Endothelial cell of umbilical vein (primary cell): Measurements from ENCODE around the gene DEPDC5. TPM values are rescaled to one million over a fixed set of nuclear protein-coding genes. Genes with fewer than 3 reads are reported as not detected.

ENCODE experiments used
- BruUV-seq: library from RNA; stranded (reverse); fragments of 400-500 nt; replicated peaks from 2 replicates; lab custom pipeline; 2021; lab: Mats Ljungman, UMichigan
- CTCF ChIA-PET: fragments of 300-600, 350-600 bp; sonication (Branson Sonifier 250); formaldehyde crosslinking; loops from one replicate; lab custom pipeline; 2021; ENCODE audit warnings: antibody characterized with exemption, inconsistent platforms; lab: Charles Lee
- POLR2A ChIA-PET: fragments of 300-600, 350-600 bp; sonication (Branson Sonifier 250); formaldehyde crosslinking; loops from one replicate; lab custom pipeline; 2021; ENCODE audit warnings: antibody characterized with exemption, inconsistent platforms; lab: Charles Lee
- DNase-seq: peaks from one replicate; pipeline ENCODE4 v3.0.0-alpha.2; 2011; ENCODE audit warnings: low read depth, low spot score
- FAIRE-seq: peaks from 2 replicates; lab custom pipeline; 2011; peaks lifted over from hg19 to GRCh38; lab: Jason Lieb, UNC
- H2AFZ ChIP-seq: 2 replicates; pipeline ENCODE4 v1.6.0; 2012; ENCODE audit warnings: low read depth, low read length, control low read depth, inconsistent platforms
- H3K27ac ChIP-seq: 2 replicates; pipeline ENCODE4 v1.5.1; 2011; ENCODE audit warnings: low read depth, mild to moderate bottlenecking, control low read depth, low read length, moderate library complexity; ENCODE audit not compliant: insufficient read depth
- H3K27me3 ChIP-seq, 2 experiments: 2 replicates each; pipeline versions ENCODE4 v1.6.0 to v1.6.1; 2011; ENCODE audit warnings: low read length in 2 of 2, mixed read lengths in 1 of 2; ENCODE audit not compliant: control insufficient read depth in 2 of 2, insufficient read depth in 2 of 2
- H3K36me3 ChIP-seq, 2 experiments: 2 replicates in 1 of 2; 3 replicates in 1 of 2; pipeline ENCODE4 v1.5.1; 2011; ENCODE audit warnings: low read length in 2 of 2, mild to moderate bottlenecking in 1 of 2, moderate library complexity in 1 of 2; ENCODE audit not compliant: control insufficient read depth in 2 of 2, insufficient read depth in 2 of 2; ENCODE audit errors: extremely low read depth in 1 of 2
- H3K4me1 ChIP-seq: 3 replicates; pipeline ENCODE4 v1.5.1; 2011; ENCODE audit warnings: mild to moderate bottlenecking, low read length; ENCODE audit not compliant: control insufficient read depth, insufficient read depth; ENCODE audit errors: extremely low read depth
- H3K4me2 ChIP-seq: 2 replicates; pipeline ENCODE4 v1.6.1; 2011; ENCODE audit warnings: low read length, control low read depth, mixed read lengths; ENCODE audit not compliant: insufficient read depth
- H3K4me3 ChIP-seq, 3 experiments: fragments of 200-600 bp in 1 of 3; sonication (generic), shearing (Covaris generic) in 1 of 3; replicated peaks in 1 of 3; 2 replicates each; pipeline ENCODE4 v1.5.1; 2011 to 2016; ENCODE audit warnings: control low read depth in 3 of 3, low read length in 3 of 3, mild to moderate bottlenecking in 2 of 3, inconsistent platforms in 1 of 3, low read depth in 1 of 3, moderate library complexity in 1 of 3; ENCODE audit not compliant: insufficient read depth in 1 of 3
- H3K79me2 ChIP-seq: 2 replicates; pipeline ENCODE4 v1.6.0; 2012; ENCODE audit warnings: low read length, inconsistent platforms; ENCODE audit not compliant: control insufficient read depth, insufficient read depth
- H3K9ac ChIP-seq: replicated peaks from 2 replicates; pipeline ENCODE3; 2011; ENCODE audit warnings: low read length, control low read depth; ENCODE audit not compliant: insufficient read depth; ENCODE audit errors: extremely low read depth
- H3K9me1 ChIP-seq: replicated peaks from 3 replicates; pipeline ENCODE4 v1.6.0; 2011; ENCODE audit warnings: mild to moderate bottlenecking, low read length; ENCODE audit not compliant: control insufficient read depth, insufficient read depth; ENCODE audit errors: extremely low read depth
- H3K9me3 ChIP-seq: replicated peaks from 2 replicates; pipeline ENCODE4 v1.5.1; 2012; ENCODE audit warnings: low read length, inconsistent platforms; ENCODE audit not compliant: control insufficient read depth, insufficient read depth
- H4K20me1 ChIP-seq: replicated peaks from 2 replicates; pipeline ENCODE3; 2011; ENCODE audit warnings: mild to moderate bottlenecking, low read length; ENCODE audit not compliant: control insufficient read depth, insufficient read depth; ENCODE audit errors: extremely low read depth
- EZH2 ChIP-seq: IDR thresholded peaks from 2 replicates; pipeline ENCODE4 v1.6.1; 2012; ENCODE audit warnings: borderline replicate concordance, low read depth, mild to moderate bottlenecking, moderate library complexity, low read length, inconsistent platforms; ENCODE audit not compliant: severe bottlenecking
- FOS ChIP-seq: IDR thresholded peaks from 2 replicates; pipeline ENCODE4 v1.6.1; 2011; ENCODE audit warnings: mild to moderate bottlenecking, low read length, moderate library complexity, borderline replicate concordance; ENCODE audit not compliant: insufficient read depth
- GATA2 ChIP-seq: IDR thresholded peaks from 2 replicates; pipeline ENCODE4 v1.7.0; 2011; ENCODE audit warnings: low read depth, mild to moderate bottlenecking, moderate library complexity, mixed read lengths, low read length; ENCODE audit not compliant: insufficient read length, insufficient read depth
- JUN ChIP-seq: IDR thresholded peaks from 2 replicates; pipeline ENCODE4 v1.6.1; 2011; ENCODE audit warnings: borderline replicate concordance, low read depth; ENCODE audit not compliant: insufficient read length, insufficient read depth
- MYC ChIP-seq: IDR thresholded peaks from one replicate; pipeline ENCODE4 v1.6.1; 2011; ENCODE audit warnings: mild to moderate bottlenecking, low read depth, low read length
- POLR2A ChIP-seq: IDR thresholded peaks from 2 replicates; pipeline ENCODE4 v1.6.1; 2012; ENCODE audit warnings: low read depth, mild to moderate bottlenecking, control low read depth, low read length
- POLR2AphosphoS5 ChIP-seq: IDR thresholded peaks from 2 replicates; pipeline ENCODE4 v1.6.1; 2012; ENCODE audit warnings: low read depth, mild to moderate bottlenecking, control low read depth, low read length, moderate library complexity; ENCODE audit not compliant: insufficient read depth
- dilution Hi-C: fragments of 300-500 bp; cut with MboI; formaldehyde crosslinking; loops from one replicate; pipeline ENCODE4 v1.15.0; 2019; ENCODE audit warnings: low sequenced_read_pairs; ENCODE audit not compliant: extremely low pct_ligation_motif_present
- intact Hi-C: fragments of 100-400 bp; cut with micrococcal nuclease; formaldehyde crosslinking; loops from one replicate; pipeline ENCODE4 v1.10.0; 2022
- polyA plus RNA-seq, 4 experiments: library from polyadenylated mRNA; depleted of rRNA in 3 of 4; stranded (reverse) in 3 of 4; unstranded in 1 of 4; fragments of >200 nt; gene quantifications; 2 replicates each; pipeline versions ENCODE4 v1.2.1 to v1.2.3, GENCODE V29; 2011 to 2012; ENCODE audit warnings: missing spikeins in 1 of 4
- total RNA-seq: library from RNA; stranded (reverse); gene quantifications from 2 replicates; pipeline ENCODE4 v1.2.3, GENCODE V29; 2021

DEPDC5 gene
- total and polyA plus RNA-seq, 2 donors (not counting 3 experiments of a cell fraction or from before 2014, with no cell fraction given): 13.1 to 36.6 TPM

DNA sequence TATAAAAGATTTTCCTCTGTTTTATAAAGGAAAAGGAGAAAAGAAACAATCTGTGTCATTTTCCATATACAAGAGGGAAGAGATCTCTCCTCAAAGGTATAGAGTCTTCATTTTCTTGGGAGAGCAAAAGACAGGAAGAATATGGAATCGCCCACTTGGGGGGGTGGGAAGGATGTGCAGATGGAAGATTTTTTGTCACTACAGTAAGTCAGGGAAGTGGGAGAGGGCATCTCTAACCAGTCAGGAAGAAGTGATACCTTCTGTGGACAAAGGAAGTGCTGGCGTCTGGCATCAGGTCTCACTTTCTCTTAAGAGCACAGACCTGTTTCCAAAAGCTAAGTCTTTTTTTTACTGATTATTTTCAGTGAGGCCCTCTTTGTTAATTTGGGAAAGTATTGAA, 5.3 kb upstream of the DEPDC5 start:
- Histone ChIP-seq H3K27me3 (no peaks in the 10 kb centered on the region), H3K9me3 (no peaks in the 10 kb centered on the region), H3K4me1 (peaks cover 30% of the 10 kb centered on the region), H2AFZ (no peak overlapping the region), H3K4me3 (peak overlapping the region in 2 of 3 experiments; percentile 75 to 89), H3K36me3 (peaks cover 0 to 5% of the 10 kb centered on the region in 2 experiments), H3K79me2 (peaks cover 51% of the 10 kb centered on the region), H4K20me1 (no peaks in the 10 kb centered on the region), H3K4me2 (peak overlapping the region; percentile 89), H3K27ac (peak overlapping the region; percentile 1), H3K9me1 (no peaks in the 10 kb centered on the region), H3K9ac (peak overlapping the region; percentile 17)
- FAIRE-seq: peak; percentile 12
- dilution Hi-C loops: no loop called here
- no peak for TF ChIP-seq EZH2
- no peak for TF ChIP-seq POLR2A
- TF ChIP-seq MYC: no peak
- no peak for TF ChIP-seq JUN
- TF ChIP-seq FOS: no peak
- TF ChIP-seq POLR2AphosphoS5: no peak
- TF ChIP-seq GATA2: no peak
- ChIA-PET CTCF (interaction anchor here (1.0 kb wide), 1 partner anchor 83 kb away, joined by 3 read pairs; no protein-coding TSS in a partner anchor), POLR2A (no interaction called here)
- no TSS peak for BruUV-seq
- intact Hi-C loops: no loop called here
- DNase-seq: no peak
